Endothelial cell (in vitro differentiated cells): ENCODE measurements around the gene GMPR. TPM values are rescaled to one million over a fixed set of nuclear protein-coding genes. Genes with fewer than 3 reads are reported as not detected.
A peak's percentile ranks its signal among the peaks of the same experiment; 100 is the strongest.

Experiments used
- DNase-seq: peaks from one replicate; pipeline ENCODE4 v3.0.0; 2021; ENCODE audit warnings: low spot score
- H3K27ac Mint-ChIP-seq: one replicate; pipeline ENCODE4 v1.8.0; 2021; ENCODE audit warnings: mixed read lengths, inconsistent platforms; ENCODE audit not compliant: unreplicated experiment
- H3K27me3 Mint-ChIP-seq: one replicate; pipeline ENCODE4 v1.8.0; 2021; ENCODE audit warnings: mild to moderate bottlenecking, moderate library complexity, mixed read lengths, inconsistent platforms; ENCODE audit not compliant: unreplicated experiment
- H3K36me3 Mint-ChIP-seq: one replicate; pipeline ENCODE4 v1.8.0; 2021; ENCODE audit warnings: mild to moderate bottlenecking, low read depth, mixed read lengths, inconsistent platforms; ENCODE audit not compliant: unreplicated experiment
- H3K4me1 Mint-ChIP-seq: one replicate; pipeline ENCODE4 v1.8.0; 2021; ENCODE audit warnings: mild to moderate bottlenecking, mixed read lengths, inconsistent platforms; ENCODE audit not compliant: unreplicated experiment
- H3K4me3 Mint-ChIP-seq: one replicate; pipeline ENCODE4 v1.8.0; 2021; ENCODE audit warnings: mild to moderate bottlenecking, mixed read lengths, inconsistent platforms; ENCODE audit not compliant: unreplicated experiment
- H3K9me3 Mint-ChIP-seq: one replicate; pipeline ENCODE4 v1.8.0; 2021; ENCODE audit warnings: mixed read lengths, inconsistent platforms; ENCODE audit not compliant: unreplicated experiment
- CTCF ChIP-seq: fragments of 200-600 bp; sonication (generic); IDR thresholded peaks from one replicate; pipeline ENCODE4 v1.5.0; 2021; ENCODE audit warnings: antibody characterized with exemption; ENCODE audit not compliant: unreplicated experiment
- total RNA-seq: library from RNA; stranded (reverse); fragmentation: NEBNext Ultra II Directional; extraction: Animal tissue kit (Norgen Biotek cat#: 25700); gene quantifications from one replicate; pipeline ENCODE4 v1.2.1, GENCODE V29; 2021; ENCODE audit not compliant: unreplicated experiment

Gene GMPR
- total RNA-seq, 1 donor from 2014 or later: 1.8 TPM

GRCh38 chr6:16336056-16336818 lies 97.8 kb downstream of the GMPR start:
- no peak overlapping the region for H3K27ac Mint-ChIP-seq

GRCh38 chr6:16336911-16337294 lies 98.5 kb downstream of the GMPR start:
- H3K9me3 Mint-ChIP-seq: no peaks in the 10 kb centered on the region
- no peak for TF ChIP-seq CTCF
- H3K27me3 Mint-ChIP-seq: peaks cover 1% of the 10 kb centered on the region
- H3K27ac Mint-ChIP-seq: no peak overlapping the region
- H3K4me1 Mint-ChIP-seq: peaks cover 5% of the 10 kb centered on the region
- H3K4me3 Mint-ChIP-seq: no peak overlapping the region
- H3K36me3 Mint-ChIP-seq: no peaks in the 10 kb centered on the region
- no peak for DNase-seq

More at GRCh38 chr6:16336056-16336818, 97.8 kb downstream of the GMPR start:
- Mint-ChIP-seq H3K36me3 (no peaks in the 10 kb centered on the region), H3K27me3 (peaks cover 1% of the 10 kb centered on the region), H3K9me3 (no peaks in the 10 kb centered on the region), H3K4me1 (peaks cover 5% of the 10 kb centered on the region), H3K4me3 (no peak overlapping the region)
- no peak for DNase-seq
- TF ChIP-seq CTCF: no peak

- DNase-seq: no peak
- peaks cover 5% of the 10 kb centered on the region for H3K4me1 Mint-ChIP-seq
- no peak for TF ChIP-seq CTCF
- H3K27me3 Mint-ChIP-seq: peaks cover 1% of the 10 kb centered on the region
- H3K4me3 Mint-ChIP-seq: no peak overlapping the region
- H3K27ac Mint-ChIP-seq: no peak overlapping the region
- H3K9me3 Mint-ChIP-seq: no peaks in the 10 kb centered on the region
- H3K36me3 Mint-ChIP-seq: no peaks in the 10 kb centered on the region
Measured at GRCh38 chr6:16337295-16337975, 99.0 kb downstream of the GMPR start.

GRCh38 chr6:16338577-16339264 lies 100.3 kb downstream of the GMPR start:
- H3K36me3 Mint-ChIP-seq: no peaks in the 10 kb centered on the region
- no peaks in the 10 kb centered on the region for H3K9me3 Mint-ChIP-seq
- no peak overlapping the region for H3K4me3 Mint-ChIP-seq
- peaks cover 2% of the 10 kb centered on the region for H3K27me3 Mint-ChIP-seq
- no peak overlapping the region for H3K27ac Mint-ChIP-seq
- no peak for TF ChIP-seq CTCF
- peak; percentile 28 for DNase-seq
- peaks cover 5% of the 10 kb centered on the region for H3K4me1 Mint-ChIP-seq
